HUDEP-2 (cell line): ENCODE results near the gene CTCFL.

Experiments used
- DNase-seq, 76 experiments: peaks; one replicate each; lab custom pipeline; 2025; ENCODE audit not compliant: unreplicated experiment in 76 of 76; lab: John Stamatoyannopoulos, UW

Gene CTCFL

DNA sequence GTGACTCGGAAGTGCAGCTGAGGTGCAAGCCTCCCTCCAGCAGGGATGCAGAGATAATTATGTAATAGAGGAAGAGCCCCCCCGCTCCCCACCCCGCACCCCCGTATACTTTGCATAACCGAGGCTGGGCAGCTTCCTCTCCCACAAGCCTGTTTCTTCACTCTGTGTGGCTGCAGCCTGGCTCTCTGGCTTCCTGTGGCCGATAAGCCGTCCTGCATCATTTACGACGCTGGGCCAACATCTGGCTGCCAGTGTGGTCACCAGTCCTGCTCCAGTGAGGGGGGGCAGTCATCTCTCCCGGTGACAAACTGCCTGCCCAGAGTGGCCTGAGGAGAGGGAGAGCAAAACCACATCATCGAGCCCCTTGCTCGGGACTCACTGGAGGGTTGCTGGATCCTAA lies 74.5 kb downstream of the CTCFL start:
- DNase-seq: peak in 41 of 76 experiments; percentile 6 to 62 (median 27)

DNA sequence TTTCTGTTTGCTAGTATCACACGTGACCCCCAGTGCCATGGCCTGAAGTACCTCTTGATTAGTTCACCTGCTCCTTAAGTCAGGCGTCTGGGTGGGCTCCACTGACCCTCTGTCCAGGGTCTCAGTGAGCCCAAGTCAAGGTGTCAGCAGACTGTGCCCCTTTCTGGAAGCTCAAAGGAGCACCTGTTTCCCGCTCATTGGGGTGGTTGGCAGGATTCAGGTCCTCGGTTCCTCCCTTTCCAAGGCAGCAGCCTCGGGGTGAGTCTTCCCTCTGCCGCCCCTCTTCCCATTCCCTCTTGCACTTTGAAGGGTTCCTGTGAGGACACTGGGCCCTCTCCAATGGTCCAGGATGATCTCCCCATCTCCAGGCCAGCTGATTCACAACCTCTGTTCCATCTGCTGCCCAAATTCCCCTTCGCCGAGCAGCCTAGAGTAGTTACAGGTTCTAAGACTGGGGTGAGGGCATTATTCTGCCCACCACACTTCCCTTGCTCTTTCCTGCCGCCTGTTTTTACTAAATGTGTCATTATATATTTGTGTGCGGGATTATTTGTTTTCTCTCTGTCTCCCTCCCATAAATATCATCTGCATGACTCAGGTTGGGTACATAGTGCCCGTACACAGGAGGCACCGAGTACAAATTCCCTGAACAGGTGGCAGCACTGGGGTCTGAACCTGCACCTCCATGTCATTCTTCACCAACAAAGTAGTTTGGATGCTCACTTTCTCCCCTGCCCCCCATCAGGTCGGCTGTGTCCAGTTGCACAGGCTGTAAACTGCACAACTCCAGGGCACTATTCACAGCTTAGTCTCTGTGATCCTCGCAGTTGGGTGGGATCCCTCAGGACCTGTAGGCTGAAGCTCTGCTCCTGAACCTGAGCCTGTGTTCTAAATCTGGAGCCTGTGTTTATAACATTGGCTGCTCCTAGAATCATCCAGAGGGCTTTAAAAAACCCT lies 75.3 kb downstream of the CTCFL start:
- no peak for DNase-seq

DNA sequence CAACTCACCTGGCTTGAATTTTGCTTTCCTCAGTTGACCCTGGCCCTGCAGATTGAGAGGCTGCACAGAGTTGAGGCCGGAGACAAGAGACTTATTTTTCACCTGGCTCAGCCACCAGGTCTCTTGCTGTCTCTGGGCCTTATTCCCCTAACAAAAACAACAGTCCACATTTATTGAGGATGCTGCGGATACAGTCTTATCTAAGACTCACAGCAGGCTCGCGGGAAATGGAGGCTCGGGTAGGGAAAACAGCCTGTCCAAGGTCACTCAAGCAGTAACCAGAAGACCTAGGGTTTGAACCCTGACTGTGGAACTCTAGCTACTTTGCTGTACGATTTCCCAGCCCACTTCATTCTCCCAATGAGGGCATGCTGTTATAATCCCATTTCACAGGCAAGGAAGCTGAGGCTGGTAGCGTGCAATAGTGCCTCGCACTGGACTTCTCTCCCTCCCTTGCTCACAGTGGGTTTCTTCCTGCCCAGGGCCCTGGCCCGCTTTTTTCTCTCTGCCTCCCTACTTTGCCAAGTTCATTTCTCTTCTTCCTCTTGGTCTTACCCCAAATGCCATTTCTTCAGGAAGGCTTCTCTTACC lies 76.1 kb downstream of the CTCFL start:
- DNase-seq: no peak
